Stimulated activated naive CD8-positive, alpha-beta T cell treated with anti-CD3 and anti-CD28 coated beads, Interleukin-15, amount 100 ng/mL, for 72 hours (primary cell): ENCODE results near the gene FRA10AC1.
"Not testable (repeated sequence)": the region's sequence is repeated elsewhere in the genome, so short reads cannot be mapped to it uniquely, and the experiment has no call there.

Experiments used
- ATAC-seq: fragments of 150-1000 bp; cut with Tn5 transposase; 2 replicates; pipeline ENCODE4 v1.10.0; 2021; ENCODE audit warnings: mild to moderate bottlenecking, moderate library complexity
- DNase-seq, 2 donors: peaks; one replicate each; pipeline ENCODE4 v3.0.0; 2021 to 2022
- H3K27ac Mint-ChIP-seq, 2 donors: one replicate each; pipeline ENCODE4 v1.8.0; 2022; ENCODE audit warnings: mild to moderate bottlenecking in 2 of 2, mixed read lengths in 2 of 2, moderate library complexity in 2 of 2
- H3K27me3 Mint-ChIP-seq: one replicate; pipeline ENCODE4 v1.8.0; 2022; ENCODE audit warnings: mixed read lengths
- H3K4me1 Mint-ChIP-seq: one replicate; pipeline ENCODE4 v1.8.0; 2022; ENCODE audit warnings: mild to moderate bottlenecking, mixed read lengths
- H3K4me3 Mint-ChIP-seq, 2 donors: one replicate each; pipeline ENCODE4 v1.8.0; 2022; ENCODE audit warnings: mild to moderate bottlenecking in 2 of 2, mixed read lengths in 2 of 2, moderate library complexity in 1 of 2
- H3K9me3 Mint-ChIP-seq, 2 donors: one replicate each; pipeline ENCODE4 v1.8.0; 2022; ENCODE audit warnings: mixed read lengths in 2 of 2

FRA10AC1 gene

GRCh38 chr10:93712593-93712992 is 10.2 kb upstream of the FRA10AC1 start:
- DNase-seq (no peak), ATAC-seq (no peak)
- peaks cover 7% of the 10 kb centered on the region for H3K4me1 Mint-ChIP-seq
- no peak overlapping the region for H3K4me3 Mint-ChIP-seq
- H3K27ac Mint-ChIP-seq, result no peak overlapping the region
- no peaks in the 10 kb centered on the region for H3K9me3 Mint-ChIP-seq
- H3K27me3 Mint-ChIP-seq, result peaks cover 9% of the 10 kb centered on the region

- Mint-ChIP-seq H3K27me3 (peaks cover 6% of the 10 kb centered on the region), H3K4me3 (no peak overlapping the region), H3K4me1 (peaks cover 14% of the 10 kb centered on the region), H3K9me3 (no peaks in the 10 kb centered on the region), H3K27ac (no peak overlapping the region)
- ATAC-seq (no peak), DNase-seq (no peak)
Measured at GRCh38 chr10:93711891-93712290, 9.5 kb upstream of the FRA10AC1 start.

GRCh38 chr10:93710333-93710909 is 8.0 kb upstream of the FRA10AC1 start:
- ATAC-seq (no peak), DNase-seq (no peak)
- H3K27me3 Mint-ChIP-seq, result no peaks in the 10 kb centered on the region
- no peak overlapping the region for H3K27ac Mint-ChIP-seq
- H3K9me3 Mint-ChIP-seq, result no peaks in the 10 kb centered on the region
- peaks cover 21% of the 10 kb centered on the region for H3K4me1 Mint-ChIP-seq
- no peak overlapping the region for H3K4me3 Mint-ChIP-seq

GRCh38 chr10:93707623-93708022 is 5.2 kb upstream of the FRA10AC1 start:
- Mint-ChIP-seq H3K9me3 (no peaks in the 10 kb centered on the region), H3K4me3 (no peak overlapping the region), H3K27me3 (no peaks in the 10 kb centered on the region), H3K4me1 (peaks cover 28% of the 10 kb centered on the region), H3K27ac (no peak overlapping the region)
- DNase-seq (no peak), ATAC-seq (peak; percentile 79)

GRCh38 chr10:93704451-93704850 is 2.1 kb upstream of the FRA10AC1 start:
- Mint-ChIP-seq H3K4me1 (peaks cover 31% of the 10 kb centered on the region), H3K27me3 (no peaks in the 10 kb centered on the region), H3K9me3 (no peaks in the 10 kb centered on the region), H3K27ac (no peak overlapping the region), H3K4me3 (no peak overlapping the region)
- DNase-seq (no peak), ATAC-seq (no peak)

GRCh38 chr10:93703841-93704240 is 1.4 kb upstream of the FRA10AC1 start:
- Mint-ChIP-seq H3K27me3 (no peaks in the 10 kb centered on the region), H3K4me3 (peak overlapping the region; percentile 60 to 87), H3K4me1 (peaks cover 32% of the 10 kb centered on the region), H3K9me3 (no peaks in the 10 kb centered on the region), H3K27ac (peak overlapping the region; percentile 3 to 35)
- DNase-seq (no peak), ATAC-seq (no peak)

- Mint-ChIP-seq H3K4me1 (peaks cover 30% of the 10 kb centered on the region), H3K27me3 (no peaks in the 10 kb centered on the region), H3K4me3 (no peak overlapping the region), H3K9me3 (no peaks in the 10 kb centered on the region), H3K27ac (no peak overlapping the region)
- DNase-seq, result no peak
- no peak for ATAC-seq
Measured at GRCh38 chr10:93703066-93703465, 674 bp upstream of the FRA10AC1 start.

- ATAC-seq, result peak; percentile 37
- Mint-ChIP-seq H3K9me3 (no peaks in the 10 kb centered on the region), H3K27me3 (no peaks in the 10 kb centered on the region), H3K4me1 (peaks cover 25% of the 10 kb centered on the region), H3K27ac (no peak overlapping the region), H3K4me3 (no peak overlapping the region)
- peak in 1 of 2 donors; percentile 31 for DNase-seq
Measured at GRCh38 chr10:93701866-93702209, 554 bp downstream of the FRA10AC1 start.

GRCh38 chr10:93697207-93697606 is 5.2 kb downstream of the FRA10AC1 start:
- Mint-ChIP-seq H3K27ac (peak overlapping the region in 1 of 2 donors; percentile 9), H3K4me3 (no peak overlapping the region), H3K4me1 (peaks cover 25% of the 10 kb centered on the region), H3K27me3 (no peaks in the 10 kb centered on the region), H3K9me3 (no peaks in the 10 kb centered on the region)
- no peak for DNase-seq
- ATAC-seq, result no peak

- not testable (repeated sequence) for DNase-seq, ATAC-seq, H3K27ac Mint-ChIP-seq, H3K27me3 Mint-ChIP-seq, H3K4me3 Mint-ChIP-seq, H3K9me3 Mint-ChIP-seq
- peaks cover 25% of the 10 kb centered on the region for H3K4me1 Mint-ChIP-seq
Measured at GRCh38 chr10:93696582-93696981, 5.8 kb downstream of the FRA10AC1 start.

GRCh38 chr10:93695740-93696139 is 6.7 kb downstream of the FRA10AC1 start:
- ATAC-seq (no peak), DNase-seq (no peak)
- no peak overlapping the region for H3K4me3 Mint-ChIP-seq
- H3K27ac Mint-ChIP-seq, result no peak overlapping the region
- peaks cover 25% of the 10 kb centered on the region for H3K4me1 Mint-ChIP-seq
- no peaks in the 10 kb centered on the region for H3K9me3 Mint-ChIP-seq
- no peaks in the 10 kb centered on the region for H3K27me3 Mint-ChIP-seq

GRCh38 chr10:93687737-93688136 is 14.7 kb downstream of the FRA10AC1 start:
- Mint-ChIP-seq H3K27ac (no peak overlapping the region), H3K27me3 (no peaks in the 10 kb centered on the region), H3K9me3 (no peaks in the 10 kb centered on the region), H3K4me1 (peaks cover 5% of the 10 kb centered on the region), H3K4me3 (no peak overlapping the region)
- no peak for ATAC-seq
- no peak for DNase-seq

- DNase-seq (no peak), ATAC-seq (no peak)
- Mint-ChIP-seq H3K4me1 (peaks cover 7% of the 10 kb centered on the region), H3K4me3 (no peak overlapping the region), H3K27ac (no peak overlapping the region), H3K27me3 (no peaks in the 10 kb centered on the region), H3K9me3 (no peaks in the 10 kb centered on the region)
Measured at GRCh38 chr10:93680412-93681047, 21.9 kb downstream of the FRA10AC1 start.

- Mint-ChIP-seq H3K27me3 (no peaks in the 10 kb centered on the region), H3K4me3 (no peak overlapping the region), H3K4me1 (peaks cover 7% of the 10 kb centered on the region), H3K27ac (peak overlapping the region in 1 of 2 donors; percentile 14), H3K9me3 (no peaks in the 10 kb centered on the region)
- ATAC-seq (no peak), DNase-seq (no peak)
Measured at GRCh38 chr10:93678805-93679587, 23.4 kb downstream of the FRA10AC1 start.

GRCh38 chr10:93678386-93678785 is 24.0 kb downstream of the FRA10AC1 start:
- Mint-ChIP-seq H3K27ac (peak overlapping the region; percentile 14 to 35), H3K4me3 (no peak overlapping the region), H3K4me1 (peaks cover 7% of the 10 kb centered on the region), H3K27me3 (no peaks in the 10 kb centered on the region), H3K9me3 (no peaks in the 10 kb centered on the region)
- ATAC-seq (no peak), DNase-seq (no peak)

GRCh38 chr10:93673791-93674190 is 28.6 kb downstream of the FRA10AC1 start:
- Mint-ChIP-seq H3K4me3 (no peak overlapping the region), H3K27ac (no peak overlapping the region), H3K27me3 (no peaks in the 10 kb centered on the region), H3K9me3 (no peaks in the 10 kb centered on the region), H3K4me1 (peaks cover 7% of the 10 kb centered on the region)
- DNase-seq, result no peak
- no peak for ATAC-seq
